Stimulated activated CD4-positive, alpha-beta T cell treated with anti-CD3 and anti-CD28 coated beads, Interleukin-15, amount 100 ng/mL, for 48 hours (primary cell): ENCODE results near the gene EIF4G3.
"Not testable (repeated sequence)": the region's sequence is repeated elsewhere in the genome, so short reads cannot be mapped to it uniquely, and the experiment has no call there.

Experiments used
- DNase-seq, 2 donors: peaks; one replicate each; pipeline ENCODE4 v3.0.0-alpha.2; 2020; ENCODE audit warnings: low read depth in 2 of 2

Gene EIF4G3

DNA sequence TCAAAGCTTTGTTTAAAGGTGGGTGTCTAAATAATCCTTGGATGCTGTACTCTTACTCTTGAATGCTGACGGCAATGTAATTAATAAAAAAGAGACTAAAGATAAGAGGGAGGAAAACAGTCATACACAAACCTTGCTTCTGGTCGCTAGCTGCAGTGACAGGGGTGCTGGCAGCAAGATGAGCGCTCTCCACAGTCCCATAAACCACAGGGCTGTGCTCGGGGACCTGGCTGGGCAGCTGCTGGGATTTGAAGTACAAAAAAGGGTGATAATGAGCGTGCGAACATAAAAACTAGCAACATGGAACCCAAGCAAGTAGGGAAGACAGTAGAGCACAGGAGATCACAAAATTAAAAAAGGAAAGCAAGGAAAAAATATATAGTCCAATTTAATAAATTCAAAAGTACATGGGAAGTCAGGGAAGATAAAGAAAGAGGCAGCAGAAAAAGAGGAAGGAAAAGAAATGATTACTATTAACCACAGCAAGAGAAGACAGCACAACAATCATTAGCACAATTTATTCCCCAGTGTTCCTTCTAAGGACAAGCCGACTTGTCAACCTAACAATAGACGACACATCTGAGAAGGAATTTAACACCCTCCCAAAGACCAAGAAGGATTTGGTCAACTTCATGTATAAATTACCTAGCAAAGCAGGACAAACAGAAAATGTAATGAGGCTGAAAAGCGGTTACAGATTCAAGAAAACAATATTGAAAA, 226.7 kb downstream of the EIF4G3 start:
- no peak for DNase-seq

GRCh38 chr1:20948101-20948500, 228.6 kb downstream of the EIF4G3 start:
- no peak for DNase-seq

GRCh38 chr1:20947409-20947808, 229.3 kb downstream of the EIF4G3 start:
- no peak for DNase-seq

DNA sequence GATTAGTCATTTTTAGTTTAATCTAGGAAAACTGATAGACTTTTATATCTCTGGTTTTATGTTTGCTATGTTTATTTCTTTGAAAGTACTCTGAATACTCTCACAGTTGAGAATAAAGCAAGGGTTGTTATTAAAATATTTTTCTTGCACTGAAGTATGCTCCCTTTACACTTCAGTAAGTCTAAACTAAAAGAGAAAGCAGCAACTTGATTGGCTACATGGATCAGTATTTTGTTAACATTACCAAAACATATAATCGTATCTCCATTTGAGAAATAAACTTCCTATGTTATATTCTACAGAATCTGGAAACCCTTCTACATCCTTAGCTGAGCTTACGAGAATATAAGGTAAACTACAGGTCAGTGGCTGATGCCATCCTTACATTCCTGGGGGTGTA, 240.1 kb downstream of the EIF4G3 start:
- DNase-seq: no peak

DNA sequence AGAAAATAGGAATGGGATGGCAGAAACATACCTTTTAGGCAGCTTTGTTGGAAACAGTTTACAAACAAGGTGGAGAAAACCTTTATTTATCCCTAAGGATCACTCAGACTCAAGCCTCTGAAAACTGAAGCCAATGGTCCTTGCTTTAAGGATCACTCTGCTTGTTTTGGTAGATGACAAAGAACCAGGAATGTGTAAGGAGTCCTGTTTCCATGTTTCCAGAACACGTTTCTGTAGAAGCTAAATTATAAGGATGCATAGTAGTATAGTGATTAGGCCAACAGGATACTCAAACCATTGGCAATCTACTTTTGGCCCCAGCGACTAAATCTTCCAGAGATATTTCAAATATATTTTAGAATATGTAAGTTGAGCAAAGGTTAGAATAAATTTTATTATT, 240.5 kb downstream of the EIF4G3 start:
- no peak for DNase-seq

DNA sequence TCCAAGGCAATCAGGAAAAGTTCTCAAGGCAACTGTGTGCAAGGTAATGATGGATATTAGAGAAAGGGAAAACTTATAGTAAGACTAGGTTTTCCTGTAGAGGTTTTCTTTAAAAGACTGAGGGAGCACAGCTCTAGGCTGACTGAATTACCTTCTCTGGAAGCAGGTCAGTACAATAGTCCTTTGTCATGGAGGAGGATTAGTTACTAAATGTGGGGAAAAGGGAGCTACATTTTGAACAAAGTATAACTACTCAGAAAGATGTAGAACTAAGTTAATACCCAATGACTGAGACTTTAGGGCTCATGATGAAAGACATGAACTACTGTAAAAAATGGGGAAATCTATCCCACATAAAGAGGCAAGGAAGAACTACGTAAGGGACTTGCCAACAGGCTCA, 241.0 kb downstream of the EIF4G3 start:
- no peak for DNase-seq

GRCh38 chr1:20932437-20932977, 244.2 kb downstream of the EIF4G3 start:
- DNase-seq: peak; percentile 21 to 37

GRCh38 chr1:20931930-20932436, 244.7 kb downstream of the EIF4G3 start:
- DNase-seq: peak in 1 of 2 donors; percentile 1

DNA sequence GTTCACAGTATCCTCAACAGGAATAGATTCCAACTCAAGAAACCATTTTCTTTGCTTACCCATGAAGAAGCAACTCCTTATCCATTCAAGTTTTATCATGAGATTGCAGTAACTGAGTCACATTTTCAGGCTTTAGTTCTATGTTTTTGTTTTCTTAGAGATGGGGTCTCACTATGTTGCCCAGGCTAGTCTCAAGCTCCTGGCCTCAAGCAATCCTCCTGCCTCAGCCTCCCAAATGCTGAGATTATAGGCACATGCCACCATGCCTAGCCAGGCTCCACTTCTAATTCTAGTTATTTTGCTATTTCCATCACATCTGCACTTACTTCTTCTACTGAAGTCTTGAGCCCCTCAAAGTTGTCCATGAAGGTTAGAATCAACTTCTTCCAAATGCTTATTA, 246.3 kb downstream of the EIF4G3 start:
- DNase-seq: no peak

GRCh38 chr1:20928146-20928545, 248.6 kb downstream of the EIF4G3 start:
- DNase-seq: no peak

DNA sequence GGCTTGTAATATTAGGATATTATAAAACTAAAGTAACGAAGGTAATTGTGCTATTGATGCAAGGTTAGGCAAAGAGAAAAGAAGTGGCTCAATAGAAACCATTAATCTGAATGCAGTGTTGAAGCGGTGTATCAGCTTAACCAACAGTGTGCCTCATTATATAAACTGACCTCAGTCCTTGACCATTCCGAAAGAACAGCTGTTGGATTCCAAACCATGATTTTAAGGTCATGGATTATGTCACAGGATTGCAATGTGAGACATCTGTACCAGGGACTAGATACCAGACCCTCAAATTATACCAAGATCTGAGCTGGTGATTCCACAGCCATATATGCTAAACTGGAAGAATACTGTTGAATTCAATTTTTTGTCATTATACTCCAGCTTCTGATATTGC, 255.4 kb downstream of the EIF4G3 start:
- no peak for DNase-seq

DNA sequence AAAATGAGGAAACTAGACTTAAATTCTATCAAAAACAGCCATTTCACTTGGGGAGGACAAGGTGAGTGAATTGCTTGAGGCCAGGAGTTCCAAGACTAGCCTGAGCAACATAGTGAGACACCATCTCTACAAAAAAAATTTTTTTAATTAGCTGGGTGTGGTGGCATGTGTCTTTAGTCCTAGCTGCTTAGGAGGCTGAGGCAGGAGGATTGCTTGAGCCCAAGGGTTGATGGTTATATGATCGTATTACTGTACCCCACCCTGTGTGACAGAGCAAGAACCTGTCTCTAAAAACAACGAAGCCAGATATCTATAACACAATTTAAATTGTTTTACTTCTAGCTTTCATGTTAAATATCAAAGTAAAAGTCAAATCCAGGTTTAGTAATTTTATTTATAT, 263.5 kb downstream of the EIF4G3 start:
- no peak for DNase-seq

DNA sequence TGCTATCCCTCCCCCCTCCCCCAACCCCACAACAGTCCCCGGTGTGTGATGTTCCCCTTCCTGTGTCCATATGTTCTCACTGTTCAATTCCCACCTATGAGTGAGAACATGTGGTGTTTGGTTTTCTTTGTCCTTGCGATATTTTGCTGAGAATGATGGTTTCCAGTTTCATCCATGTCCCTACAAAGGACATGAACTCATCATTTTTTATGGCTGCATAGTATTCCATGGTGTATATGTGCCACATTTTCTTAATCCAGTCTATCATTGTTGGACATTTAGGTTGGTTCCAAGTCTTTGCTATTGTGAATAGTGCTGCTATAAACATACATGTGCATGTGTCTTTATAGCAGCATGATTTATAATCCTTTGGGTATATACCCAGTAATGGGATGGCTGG, 269.2 kb downstream of the EIF4G3 start:
- not testable (repeated sequence) for DNase-seq

- no peak for DNase-seq
Measured at GRCh38 chr1:20903437-20903836, 273.3 kb downstream of the EIF4G3 start.

GRCh38 chr1:20900056-20900455, 276.6 kb downstream of the EIF4G3 start:
- DNase-seq: no peak

DNA sequence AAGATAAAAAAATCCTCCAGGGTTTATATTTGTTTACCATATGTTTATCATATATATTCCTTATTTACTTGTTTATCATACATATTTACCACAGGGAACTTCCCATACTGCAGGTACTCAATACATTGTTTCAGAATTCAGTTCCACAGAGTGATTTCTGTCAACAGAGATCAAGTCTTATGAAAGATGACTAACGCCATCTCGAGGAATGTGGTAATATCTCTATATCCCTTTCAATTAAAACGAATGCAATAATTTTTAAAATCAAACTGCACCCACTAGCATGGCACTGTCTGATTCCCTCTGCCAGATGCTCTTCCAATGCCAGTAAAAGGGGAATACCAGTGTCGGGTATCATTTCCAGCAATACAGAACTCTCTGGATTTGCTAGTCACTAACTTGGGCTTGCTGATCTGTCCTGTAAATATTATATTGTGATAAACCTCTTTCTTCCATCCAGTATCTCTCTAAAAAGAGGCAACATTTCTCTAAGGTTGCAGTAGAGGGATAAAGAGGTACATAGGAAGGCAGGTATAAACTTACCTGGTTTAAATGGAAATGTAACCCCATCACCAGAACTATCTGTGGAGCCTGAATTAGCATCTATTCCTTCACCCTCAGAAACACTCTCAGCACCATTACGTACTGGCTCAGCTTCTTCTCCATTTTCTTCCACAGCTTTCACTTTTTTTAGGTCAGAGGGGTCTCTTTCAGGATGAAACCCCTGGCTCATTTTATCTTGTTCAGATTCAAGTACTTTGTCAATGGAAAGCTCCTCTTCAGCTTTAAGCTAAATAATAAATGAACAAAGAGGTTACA, 277.3 kb downstream of the EIF4G3 start:
- DNase-seq: no peak

DNA sequence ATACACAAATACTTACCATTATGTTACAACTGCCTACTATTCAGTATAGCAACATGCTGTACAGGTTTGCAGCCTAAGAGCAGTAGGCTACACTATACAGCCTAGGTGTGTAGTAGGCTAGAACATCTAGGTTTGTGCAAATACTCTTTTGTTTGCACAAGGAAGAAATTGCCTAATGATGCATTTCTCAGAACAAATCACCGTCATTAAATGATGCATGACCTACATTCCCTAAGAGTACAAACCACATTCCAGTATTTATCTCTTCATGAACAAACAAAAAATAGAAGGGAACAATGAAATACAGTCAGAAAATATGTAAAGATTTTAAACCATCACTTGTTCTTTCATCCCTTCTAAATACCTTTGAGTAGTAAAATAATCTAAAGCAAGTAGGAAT, 279.9 kb downstream of the EIF4G3 start:
- no peak for DNase-seq

- no peak for DNase-seq
Measured at GRCh38 chr1:20893931-20894330, 282.8 kb downstream of the EIF4G3 start.

- no peak for DNase-seq
Measured at GRCh38 chr1:20891091-20891490, 285.6 kb downstream of the EIF4G3 start.

DNA sequence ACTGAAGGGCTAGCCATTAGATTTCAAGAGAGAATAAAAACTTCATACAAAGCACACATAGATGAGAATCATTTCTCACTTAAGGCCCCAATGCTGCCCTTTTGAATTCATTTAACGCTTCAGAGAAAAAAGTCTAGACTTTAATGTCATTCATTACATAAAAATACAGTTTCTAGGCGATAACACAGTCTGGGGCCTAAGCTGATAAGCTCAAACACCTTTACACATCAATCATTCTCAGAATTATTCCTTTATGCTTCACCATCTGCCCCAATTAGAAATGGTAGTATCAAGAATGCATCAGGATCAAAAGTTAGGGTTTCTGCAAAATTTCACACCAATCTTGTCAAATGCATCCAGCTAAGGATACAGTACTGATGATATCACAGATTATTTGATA, 289.5 kb downstream of the EIF4G3 start:
- DNase-seq: no peak

DNA sequence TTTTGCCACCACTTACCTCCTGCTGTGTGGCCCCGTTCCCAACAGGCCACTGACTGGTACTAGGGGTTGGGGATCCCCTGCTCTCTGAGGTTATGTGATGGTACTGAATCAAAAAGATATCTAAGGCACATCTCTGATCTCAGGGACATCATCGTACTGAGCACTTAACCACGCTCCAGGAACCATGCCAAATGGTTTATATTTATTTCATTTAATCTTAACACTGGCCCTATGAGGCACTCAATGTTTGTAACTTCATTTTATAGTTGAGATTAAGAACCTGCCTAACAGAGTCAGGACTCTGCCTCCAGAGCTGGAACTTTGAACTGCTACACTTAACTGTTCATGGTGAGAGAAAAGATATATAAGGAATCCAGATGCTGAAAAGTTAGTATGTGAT, 291.6 kb downstream of the EIF4G3 start:
- DNase-seq: no peak

DNA sequence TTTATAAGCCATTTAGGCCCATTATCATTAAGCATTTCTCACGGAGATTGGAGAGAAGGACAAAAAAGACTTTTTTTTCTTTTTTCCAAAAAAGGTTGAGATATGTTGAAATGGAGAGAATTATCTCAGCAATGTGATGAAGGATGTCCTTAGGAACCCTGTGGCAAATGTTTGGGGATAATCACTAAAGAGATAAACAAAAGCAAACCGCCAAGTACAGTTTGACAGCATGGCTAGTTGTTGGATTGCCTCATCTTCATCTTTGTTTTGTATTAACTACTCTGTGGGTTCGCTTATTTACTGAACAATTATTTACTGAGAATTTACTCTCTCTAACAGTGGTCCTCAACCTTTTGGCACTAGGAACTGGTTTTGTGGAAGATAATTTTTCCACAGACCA, 292.2 kb downstream of the EIF4G3 start:
- no peak for DNase-seq

DNA sequence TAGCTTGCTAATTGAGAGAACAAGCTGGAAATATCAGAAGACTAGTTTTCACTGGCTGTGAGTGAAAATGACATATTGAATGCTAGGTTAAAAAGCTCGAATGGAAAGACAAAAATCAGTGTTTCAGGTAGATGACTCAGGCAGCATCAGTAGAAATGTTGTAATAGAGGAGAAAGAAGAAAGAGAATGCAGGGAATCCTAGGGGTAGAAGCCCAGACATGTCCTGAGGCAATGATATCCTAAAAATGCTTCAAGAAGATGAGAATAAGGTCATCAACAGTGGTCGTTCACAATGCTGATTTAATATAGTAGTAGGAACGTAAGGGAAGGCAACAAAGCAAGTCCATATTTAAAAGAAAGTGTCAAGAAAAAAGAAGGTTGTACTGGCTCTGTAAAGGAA, 292.9 kb downstream of the EIF4G3 start:
- no peak for DNase-seq
